Fibroblast of skin of left biceps (primary cell): ENCODE results near the gene TLL1.

Experiments
- DNase-seq, 2 experiments: peaks; one replicate each; pipeline ENCODE4 v3.0.0-alpha.2; 2013; ENCODE audit warnings: low read depth in 2 of 2

TLL1 gene

GRCh38 chr4:165971933-165972332 lies 98.9 kb downstream of the TLL1 start:
- DNase-seq = no peak

GRCh38 chr4:165972747-165973146 lies 99.7 kb downstream of the TLL1 start:
- DNase-seq = no peak

- no peak for DNase-seq
Observed at GRCh38 chr4:165982934-165983333, 109.9 kb downstream of the TLL1 start.

GRCh38 chr4:165986956-165987698 lies 114.1 kb downstream of the TLL1 start:
- no peak for DNase-seq

- DNase-seq = peak; percentile 73 to 79
Observed at GRCh38 chr4:165991325-165992180, 118.5 kb downstream of the TLL1 start.

GRCh38 chr4:165992283-165992682 lies 119.2 kb downstream of the TLL1 start:
- DNase-seq = no peak

GRCh38 chr4:165994701-165995100 lies 121.7 kb downstream of the TLL1 start:
- no peak for DNase-seq

GRCh38 chr4:166003811-166004210 lies 130.8 kb downstream of the TLL1 start:
- DNase-seq = no peak

GRCh38 chr4:166006217-166006616 lies 133.2 kb downstream of the TLL1 start:
- DNase-seq = no peak

- no peak for DNase-seq
Observed at GRCh38 chr4:166008510-166008909, 135.5 kb downstream of the TLL1 start.

GRCh38 chr4:166012129-166013030 lies 139.3 kb downstream of the TLL1 start:
- no peak for DNase-seq

- DNase-seq = no peak
Observed at GRCh38 chr4:166014411-166014810, 141.4 kb downstream of the TLL1 start.

GRCh38 chr4:166017804-166018203 lies 144.8 kb downstream of the TLL1 start:
- no peak for DNase-seq

GRCh38 chr4:166019441-166020220 lies 146.6 kb downstream of the TLL1 start:
- no peak for DNase-seq

- no peak for DNase-seq
Observed at GRCh38 chr4:166021617-166022016, 148.6 kb downstream of the TLL1 start.

GRCh38 chr4:166034965-166035364 lies 161.9 kb downstream of the TLL1 start:
- DNase-seq = no peak

- no peak for DNase-seq
Observed at GRCh38 chr4:166039822-166040221, 166.8 kb downstream of the TLL1 start.

GRCh38 chr4:166042510-166043055 lies 169.5 kb downstream of the TLL1 start:
- DNase-seq = no peak

- DNase-seq = no peak
Observed at GRCh38 chr4:166043801-166044200, 170.8 kb downstream of the TLL1 start.

- DNase-seq = no peak
Observed at GRCh38 chr4:166044871-166045270, 171.8 kb downstream of the TLL1 start.

- DNase-seq = no peak
Observed at GRCh38 chr4:166045457-166045856, 172.4 kb downstream of the TLL1 start.
